ENCODE measurements around the gene FAM124A.

The FAM124A gene

GRCh38 chr13:51241720-51242119, 19.5 kb downstream of the FAM124A start:
- DNase-seq (ENCODE audit: low spot score) = no peak

GRCh38 chr13:51243227-51243626, 21.0 kb downstream of the FAM124A start:
- no peak for DNase-seq (ENCODE audit: low spot score)

DNA sequence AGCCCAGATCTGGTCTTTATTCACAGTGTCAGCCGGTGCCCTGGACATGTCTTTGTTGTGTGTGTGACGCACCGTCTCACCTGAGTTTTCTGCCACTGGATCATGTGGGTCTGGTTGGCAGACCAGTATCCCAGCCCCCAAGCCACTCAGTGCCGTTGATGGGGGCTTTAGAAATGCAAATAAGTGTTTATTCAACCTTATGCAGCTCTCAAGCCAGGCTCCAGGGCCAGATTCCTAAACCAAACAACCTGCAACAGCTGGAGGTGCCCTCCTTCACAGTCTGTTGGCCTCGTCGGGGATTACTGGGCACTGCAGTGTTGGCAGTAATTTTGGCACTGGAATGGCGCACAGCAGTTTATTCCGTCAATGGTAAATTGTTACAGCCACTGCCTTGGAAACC, 21.6 kb downstream of the FAM124A start:
- DNase-seq (ENCODE audit: low spot score) = no peak

DNA sequence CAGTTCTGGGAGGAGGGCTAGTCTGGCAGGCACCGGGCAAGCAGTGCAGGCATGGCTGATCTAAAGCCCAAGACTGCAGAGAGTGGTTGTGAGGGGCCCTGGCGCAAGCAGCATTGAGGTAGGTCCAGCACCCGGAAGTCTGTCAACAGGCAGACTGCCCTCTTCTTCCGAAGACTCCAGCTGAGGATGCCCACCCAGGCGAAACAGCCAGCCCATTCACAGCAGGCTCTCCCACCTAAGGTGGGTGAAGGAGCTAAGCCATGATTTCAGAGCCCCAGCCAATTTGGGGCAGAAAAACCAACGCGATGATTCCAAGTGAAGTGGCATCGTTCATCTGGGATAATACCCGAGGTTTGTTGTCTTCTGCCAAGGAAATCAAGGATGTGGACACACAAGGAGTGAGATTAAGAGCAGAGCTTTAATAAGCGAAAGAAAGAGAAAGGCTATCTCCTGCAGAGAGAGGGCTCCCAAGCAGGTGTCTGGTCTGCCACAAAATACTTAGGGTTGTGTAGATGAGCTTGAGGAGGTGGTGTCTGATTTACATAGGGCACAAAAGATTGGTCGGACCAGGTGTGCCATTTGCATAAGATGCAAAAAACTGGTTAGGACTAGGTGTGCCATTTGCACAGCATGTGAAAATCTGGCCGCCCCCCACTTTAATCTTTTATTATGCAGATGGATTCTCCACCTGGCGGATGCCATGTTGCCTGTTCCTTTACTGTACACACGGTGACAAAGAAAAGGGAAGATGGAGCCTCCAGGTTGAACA, 22.6 kb downstream of the FAM124A start:
- DNase-seq (ENCODE audit: low spot score) = no peak

- no peak for DNase-seq (ENCODE audit: low spot score)
Measured at GRCh38 chr13:51245583-51245982, 23.4 kb downstream of the FAM124A start.

DNA sequence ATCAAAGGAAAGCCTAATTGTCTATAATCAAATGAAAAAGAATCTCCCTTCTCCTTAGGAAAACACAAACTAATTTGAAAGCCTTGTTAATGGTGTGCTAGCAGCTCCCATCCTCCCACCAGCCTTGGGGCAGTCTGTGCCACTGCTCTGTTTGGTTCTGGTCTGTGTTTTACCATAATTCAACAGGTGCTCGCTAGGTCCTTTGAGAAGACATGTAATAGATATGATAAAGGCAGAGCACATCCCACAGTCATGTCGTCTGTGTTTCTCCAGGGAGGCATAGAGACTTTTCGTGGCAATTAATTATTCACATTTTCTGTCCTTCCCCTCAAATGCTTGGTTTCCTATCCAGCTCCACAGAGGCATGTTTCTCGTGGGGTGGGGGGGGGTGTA, 23.8 kb downstream of the FAM124A start:
- no peak for DNase-seq (ENCODE audit: low spot score)

DNA sequence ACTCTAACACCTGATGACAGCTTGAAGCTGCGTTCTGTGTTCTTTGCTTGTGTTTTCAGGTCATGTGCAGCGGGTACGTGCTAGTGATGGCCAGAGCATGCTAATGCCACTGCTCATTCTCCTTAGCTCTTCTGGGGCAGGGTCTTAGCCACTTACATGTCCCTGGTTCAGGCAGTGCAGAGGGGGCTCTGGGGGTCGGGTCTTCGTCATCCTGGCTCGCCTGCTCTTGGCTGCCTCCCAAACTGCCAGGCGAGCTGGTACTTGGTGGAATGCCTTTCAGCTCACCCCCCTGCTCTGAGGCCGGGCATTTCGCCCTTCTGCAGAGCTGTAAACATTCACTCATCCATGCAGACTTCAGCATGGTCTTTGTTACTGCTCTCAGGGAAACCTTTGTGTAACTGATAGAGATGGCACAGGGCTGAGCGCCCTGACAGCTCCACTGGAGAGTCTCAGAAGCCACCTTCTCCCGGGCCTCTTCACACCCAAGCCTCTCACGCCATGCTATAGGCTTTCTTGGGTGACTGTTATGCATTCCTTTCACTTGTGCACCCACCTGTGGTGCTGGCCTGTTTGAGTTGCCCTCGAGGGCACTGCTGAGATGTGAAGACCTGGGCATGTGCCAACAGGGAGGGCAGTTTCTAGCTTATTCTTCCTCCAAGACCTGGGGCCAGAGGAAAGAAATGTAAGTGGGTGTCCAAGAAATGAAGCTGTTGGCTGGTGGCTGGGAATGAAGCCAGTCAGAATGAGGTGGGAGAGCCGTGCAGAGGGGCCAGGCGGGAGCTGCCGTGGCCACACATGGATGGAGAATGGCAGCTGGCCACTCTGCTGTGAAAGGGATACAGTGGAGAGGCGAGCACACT, 24.4 kb downstream of the FAM124A start:
- DNase-seq (ENCODE audit: low spot score) = peak; percentile 62

DNA sequence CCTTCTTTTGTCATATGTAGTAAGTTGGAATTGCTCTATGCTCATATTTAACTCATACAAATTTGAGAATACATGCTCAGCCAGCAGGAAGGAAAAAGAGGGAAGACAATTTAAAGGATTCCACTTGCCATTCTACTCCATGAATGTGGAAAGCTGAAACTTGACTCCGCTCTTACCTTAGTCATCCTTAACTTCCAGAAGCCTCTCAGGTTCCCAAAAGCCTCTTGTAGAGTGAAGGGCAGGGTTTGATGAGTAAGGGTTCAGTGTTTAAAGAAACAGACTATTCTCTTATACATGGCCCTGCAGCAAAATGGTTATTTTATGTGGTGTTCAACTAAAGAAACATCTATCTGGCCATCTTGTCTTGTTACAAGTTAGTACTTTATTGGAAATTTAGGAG, 27.1 kb downstream of the FAM124A start:
- DNase-seq (ENCODE audit: low spot score) = no peak

GRCh38 chr13:51249770-51250741, 27.9 kb downstream of the FAM124A start:
- no peak for DNase-seq (ENCODE audit: low spot score)

- DNase-seq (ENCODE audit: low spot score) = no peak
Measured at GRCh38 chr13:51251480-51251879, 29.3 kb downstream of the FAM124A start.

GRCh38 chr13:51252954-51253532, 30.8 kb downstream of the FAM124A start:
- no peak for DNase-seq (ENCODE audit: low spot score)

- no peak for DNase-seq (ENCODE audit: low spot score)
Measured at GRCh38 chr13:51255556-51255955, 33.4 kb downstream of the FAM124A start.

GRCh38 chr13:51257187-51257586, 35.0 kb downstream of the FAM124A start:
- DNase-seq (ENCODE audit: low spot score) = no peak

DNA sequence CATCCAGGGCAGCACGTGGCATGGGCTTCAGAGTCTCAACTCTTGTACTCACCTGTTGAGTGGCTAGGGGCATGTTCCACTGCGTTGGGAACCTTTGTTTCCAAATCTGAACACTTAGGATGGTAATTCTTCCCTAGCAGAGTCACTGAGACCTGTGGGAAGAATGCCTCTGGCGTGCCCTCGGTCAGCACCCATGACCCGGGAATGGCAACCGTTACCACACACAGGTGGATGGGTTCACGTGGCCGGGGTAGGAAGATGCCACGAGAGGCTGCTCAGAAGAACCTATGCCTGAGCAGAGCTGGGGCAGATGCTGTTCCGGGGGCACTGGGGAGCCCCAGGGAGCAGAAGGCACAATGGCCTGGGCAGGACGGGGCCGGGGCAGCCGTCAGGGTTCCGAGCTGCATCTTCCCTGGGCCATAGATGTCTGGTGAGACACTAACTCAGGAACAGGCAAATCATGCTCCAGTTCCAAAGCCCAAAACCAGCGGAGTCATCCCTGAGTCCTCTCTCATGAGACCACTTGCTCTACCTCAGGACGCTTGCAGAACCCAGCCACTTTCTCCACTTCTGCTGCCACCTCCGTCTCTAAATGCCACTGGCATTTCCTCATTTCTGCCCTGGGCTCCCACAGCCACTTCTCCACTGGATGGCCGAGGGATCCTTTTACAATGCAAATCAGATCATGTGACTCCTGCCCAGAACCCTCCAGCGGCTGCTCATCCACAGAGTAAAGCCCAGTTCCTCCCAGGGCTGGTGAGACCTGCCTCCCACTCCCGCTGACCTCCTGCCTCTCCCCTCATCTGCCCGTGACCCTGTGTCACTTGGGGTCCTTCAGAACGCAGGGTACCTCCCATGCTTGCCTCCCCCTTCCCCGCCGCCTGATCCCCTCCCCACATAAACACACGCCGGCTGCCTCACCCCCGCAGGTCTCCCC, 36.7 kb downstream of the FAM124A start:
- no peak for DNase-seq (ENCODE audit: low spot score)

GRCh38 chr13:51260154-51260553, 38.0 kb downstream of the FAM124A start:
- DNase-seq (ENCODE audit: low spot score) = no peak

GRCh38 chr13:51261610-51262249, 39.5 kb downstream of the FAM124A start:
- DNase-seq (ENCODE audit: low spot score) = no peak

DNA sequence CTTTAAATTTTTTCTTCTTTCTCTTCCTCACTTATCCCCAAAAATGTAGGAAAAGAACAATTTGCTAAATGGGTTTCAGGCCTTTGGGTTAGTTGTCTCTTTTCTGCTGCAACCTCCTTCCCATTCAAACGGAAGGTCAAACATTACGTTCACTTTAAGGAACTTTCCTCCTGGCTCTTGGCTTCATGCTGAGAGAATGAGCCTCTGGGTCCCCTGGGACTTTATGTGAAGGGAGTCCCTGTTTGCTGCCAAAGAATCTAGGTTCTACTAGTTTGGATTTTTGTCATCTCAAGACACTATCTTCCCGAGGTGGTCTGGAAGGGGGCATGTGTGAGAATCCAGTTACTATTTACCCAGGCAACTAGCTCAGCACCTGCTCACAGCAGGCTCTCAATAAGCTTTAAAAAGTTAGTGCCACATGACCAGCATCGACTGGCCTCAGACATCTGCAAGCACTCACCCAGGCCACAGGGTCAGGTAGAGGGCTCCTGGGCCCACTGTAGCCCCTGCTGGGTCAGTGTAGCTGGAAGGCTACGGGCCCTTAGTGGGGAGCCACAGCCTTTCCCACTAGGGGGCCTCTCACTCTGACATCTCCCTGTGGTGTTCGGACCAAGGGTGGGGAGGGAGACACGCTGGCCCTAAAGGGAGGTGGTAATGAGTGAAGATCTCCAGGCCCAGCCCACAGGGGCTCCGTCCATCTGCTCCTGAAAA, 40.5 kb downstream of the FAM124A start:
- no peak for DNase-seq (ENCODE audit: low spot score)

- DNase-seq (ENCODE audit: low spot score) = no peak
Measured at GRCh38 chr13:51266642-51267041, 44.4 kb downstream of the FAM124A start.

DNA sequence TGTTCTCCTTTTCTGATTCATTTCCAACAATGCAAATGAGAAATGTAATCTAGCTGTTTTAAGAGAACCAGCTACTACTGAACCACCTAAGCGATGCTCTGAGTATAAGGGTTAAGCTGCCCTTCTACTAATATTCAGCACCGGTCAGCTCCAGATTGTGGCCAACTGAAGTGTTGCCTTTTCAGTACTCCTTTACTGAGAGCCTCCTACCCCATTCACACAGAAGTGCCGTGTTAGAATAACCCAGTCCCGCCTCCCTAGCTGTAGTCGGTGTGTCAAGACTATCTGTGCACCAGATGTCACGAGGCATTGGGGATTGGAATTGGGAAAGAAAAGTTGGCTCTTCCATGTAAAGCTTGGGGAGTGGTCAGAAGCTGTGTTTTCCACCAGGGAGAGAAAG, 45.4 kb downstream of the FAM124A start:
- no peak for DNase-seq (ENCODE audit: low spot score)
